PFSK-1 (cell line): Measurements from ENCODE around the gene ACTR3.

Experiments
- POLR2AphosphoS5 ChIP-seq: IDR thresholded peaks from 2 replicates; pipeline ENCODE4 v1.6.1; 2012; ENCODE audit warnings: low read depth, mild to moderate bottlenecking, control low read depth, low read length, moderate library complexity
- TAF1 ChIP-seq: IDR thresholded peaks from 2 replicates; pipeline ENCODE4 v1.6.1; 2012; ENCODE audit warnings: low read length, control low read depth, borderline replicate concordance; ENCODE audit not compliant: insufficient read depth

GRCh38 chr2:113847144-113847543 lies 42.7 kb upstream of the ACTR3 start:
- no peak for TF ChIP-seq TAF1
- no peak for TF ChIP-seq POLR2AphosphoS5
